ENCODE results near the gene ZMYND15. TPM values are rescaled to one million over a fixed set of nuclear protein-coding genes. Genes with fewer than 3 reads are reported as not detected.
"Not testable (repeated sequence)": the region's sequence is repeated elsewhere in the genome, so short reads cannot be mapped to it uniquely, and the experiment has no call there.

The ZMYND15 gene
- 1 to 10 TPM in 1 of 4 donors, under 1 TPM in 2, not detected in 1; 0.31 to 1.2 (median 0.67) TPM for total RNA-seq

- Histone ChIP-seq H3K36me3 (peaks cover 0 to 5% of the 10 kb centered on the region in 2 donors), H3K27ac (peak within 1 kb of the TSS in 3 of 4 donors; percentile 75 to 80 (median 78)), H3K4me3 (peak within 1 kb of the TSS; percentile 76 to 89), H3K9me3 (no peaks in the 10 kb centered on the region), H3K4me1 (peaks cover 0 to 18% (median 2%) of the 10 kb centered on the region in 3 donors), H3K27me3 (peaks cover 12% of the 10 kb centered on the region)
- TF ChIP-seq CTCF (IDR thresholded peaks at IDR 0.05) = peak in 1 of 4 experiments; percentile 2
- TF ChIP-seq POLR2A (IDR thresholded peaks at IDR 0.05) = peak; percentile 36 to 47
- no peak for TF ChIP-seq EP300 (IDR thresholded peaks at IDR 0.05)
- peak; percentile 28 for TF ChIP-seq POLR2AphosphoS5 (IDR thresholded peaks at IDR 0.05)
- ATAC-seq = peak; percentile 55
- WGBS, 2 donors (ENCODE audit: low coverage in 1 of 2) = 0% methylated on average over 8 of the region's 100 CpGs; no CpG with 5 or more reads in 1 of the 2 donors
Observed at GRCh38 chr17:4739122-4740024, at the start of gene ZMYND15, which contains the start of gene CXCL16. ZMYND15 (plus strand) TSS chr17:4739833; CDS start chr17:4740549, 716 bp downstream. CXCL16 (minus strand) TSS chr17:4739928; CDS start chr17:4739339, 589 bp downstream.

- Histone ChIP-seq H3K36me3 (peaks cover 0 to 44% of the 10 kb centered on the region in 2 donors), H3K4me1 (peaks cover 0 to 14% (median 0%) of the 10 kb centered on the region in 3 donors)
- H3K27me3 ChIP-seq, H3K9me3 ChIP-seq, H3K27ac ChIP-seq, ATAC-seq, H3K4me3 ChIP-seq: not testable (repeated sequence)
- 79 to 85% methylated on average over 6 to 12 of the region's 12 CpGs for WGBS, 2 donors (ENCODE audit: low coverage in 1 of 2)
Observed at GRCh38 chr17:4689872-4690271, 49.8 kb upstream of the ZMYND15 start.

GRCh38 chr17:4690745-4691144 is 48.9 kb upstream of the ZMYND15 start:
- H3K27me3 ChIP-seq = no peaks in the 10 kb centered on the region
- no peak overlapping the region for H3K4me3 ChIP-seq
- peak overlapping the region in 2 of 4 donors; percentile 56 to 64 for H3K27ac ChIP-seq
- no peaks in the 10 kb centered on the region for H3K9me3 ChIP-seq
- WGBS, 2 donors (ENCODE audit: low coverage in 1 of 2) = 100% methylated on average over 1 of the region's 2 CpGs; no CpG with 5 or more reads in 1 of the 2 donors
- H3K4me1 ChIP-seq = peaks cover 0 to 14% (median 0%) of the 10 kb centered on the region in 3 donors
- ATAC-seq = no peak
- peaks cover 0 to 38% of the 10 kb centered on the region in 2 donors for H3K36me3 ChIP-seq
- TF ChIP-seq POLR2A (IDR thresholded peaks at IDR 0.05) = no peak
- TF ChIP-seq CTCF (IDR thresholded peaks at IDR 0.05) = no peak
- no peak for TF ChIP-seq EP300 (IDR thresholded peaks at IDR 0.05)
- TF ChIP-seq POLR2AphosphoS5 (IDR thresholded peaks at IDR 0.05) = no peak

GRCh38 chr17:4691686-4692085 is 47.9 kb upstream of the ZMYND15 start:
- no peak for ATAC-seq
- peaks cover 0 to 45% of the 10 kb centered on the region in 2 donors for H3K36me3 ChIP-seq
- H3K27ac ChIP-seq = peak overlapping the region in 3 of 4 donors; percentile 37 to 64 (median 56)
- TF ChIP-seq EP300 (IDR thresholded peaks at IDR 0.05) (no peak), POLR2AphosphoS5 (IDR thresholded peaks at IDR 0.05) (no peak), POLR2A (IDR thresholded peaks at IDR 0.05) (no peak), CTCF (IDR thresholded peaks at IDR 0.05) (no peak)
- 28 to 66% methylated on average over 7 to 8 of the region's 8 CpGs for WGBS, 2 donors (ENCODE audit: low coverage in 1 of 2)
- H3K27me3 ChIP-seq = no peaks in the 10 kb centered on the region
- H3K4me3 ChIP-seq = no peak overlapping the region
- no peaks in the 10 kb centered on the region for H3K9me3 ChIP-seq
- H3K4me1 ChIP-seq = peaks cover 0 to 14% (median 0%) of the 10 kb centered on the region in 3 donors

- TF ChIP-seq POLR2A (IDR thresholded peaks at IDR 0.05) = no peak
- no peak for TF ChIP-seq POLR2AphosphoS5 (IDR thresholded peaks at IDR 0.05)
- no peak for TF ChIP-seq EP300 (IDR thresholded peaks at IDR 0.05)
- no peak for TF ChIP-seq CTCF (IDR thresholded peaks at IDR 0.05)
- Histone ChIP-seq H3K27ac (no peak overlapping the region), H3K9me3 (no peaks in the 10 kb centered on the region), H3K36me3 (peaks cover 0 to 44% of the 10 kb centered on the region in 2 donors), H3K27me3 (no peaks in the 10 kb centered on the region), H3K4me3 (no peak overlapping the region), H3K4me1 (peaks cover 0 to 14% (median 0%) of the 10 kb centered on the region in 3 donors)
- no peak for ATAC-seq
- WGBS, 2 donors (ENCODE audit: low coverage in 1 of 2) = 57 to 81% methylated on average over 4 to 9 of the region's 9 CpGs
Observed at GRCh38 chr17:4693416-4693815, 46.2 kb upstream of the ZMYND15 start.
